Measurements from ENCODE around the gene ZNF718. TPM values are rescaled to one million over a fixed set of nuclear protein-coding genes. Genes with fewer than 3 reads are reported as not detected.
A peak's percentile ranks its signal among the peaks of the same experiment; 100 is the strongest.
"Not testable (repeated sequence)": the region's sequence is repeated elsewhere in the genome, so short reads cannot be mapped to it uniquely, and the experiment has no call there.

Gene ZNF718
- total RNA-seq, 4 donors from 2014 or later = 4.6 to 16.2 (median 5.7) TPM

DNA sequence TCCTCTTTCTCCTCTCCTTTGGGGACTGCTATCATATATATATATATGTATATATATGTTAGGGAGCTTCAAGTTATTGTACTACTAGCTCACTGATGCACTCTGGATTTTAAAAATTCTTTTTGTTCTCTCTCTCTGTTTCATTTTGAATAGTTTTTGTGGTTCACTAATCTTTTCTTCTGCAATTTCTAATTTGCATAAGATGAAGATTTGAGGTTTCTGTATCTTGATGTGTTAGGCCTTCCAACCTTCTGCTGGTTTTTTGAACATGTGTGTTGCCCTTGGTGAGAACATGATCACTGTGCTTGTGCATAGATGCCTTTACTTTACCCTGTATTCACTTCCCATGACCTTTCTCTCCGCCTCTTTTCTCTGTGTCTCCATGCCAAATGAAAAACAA, 7.8 kb upstream of the ZNF718 start:
- H3K9me3 ChIP-seq = no peaks in the 10 kb centered on the region
- H3K4me3 ChIP-seq = no peak overlapping the region
- no peak for DNase-seq (ENCODE audit: extremely low spot score)
- H3K27me3 ChIP-seq = peaks cover 0 to 12% (median 0%) of the 10 kb centered on the region in 4 donors
- intact Hi-C loops (cut with DNase I) = no loop called here
- no peak for TF ChIP-seq EP300 (IDR thresholded peaks at IDR 0.05)
- TF ChIP-seq POLR2A (IDR thresholded peaks at IDR 0.05; ENCODE audit: low read depth) = no peak
- TF ChIP-seq, protein P1, sequence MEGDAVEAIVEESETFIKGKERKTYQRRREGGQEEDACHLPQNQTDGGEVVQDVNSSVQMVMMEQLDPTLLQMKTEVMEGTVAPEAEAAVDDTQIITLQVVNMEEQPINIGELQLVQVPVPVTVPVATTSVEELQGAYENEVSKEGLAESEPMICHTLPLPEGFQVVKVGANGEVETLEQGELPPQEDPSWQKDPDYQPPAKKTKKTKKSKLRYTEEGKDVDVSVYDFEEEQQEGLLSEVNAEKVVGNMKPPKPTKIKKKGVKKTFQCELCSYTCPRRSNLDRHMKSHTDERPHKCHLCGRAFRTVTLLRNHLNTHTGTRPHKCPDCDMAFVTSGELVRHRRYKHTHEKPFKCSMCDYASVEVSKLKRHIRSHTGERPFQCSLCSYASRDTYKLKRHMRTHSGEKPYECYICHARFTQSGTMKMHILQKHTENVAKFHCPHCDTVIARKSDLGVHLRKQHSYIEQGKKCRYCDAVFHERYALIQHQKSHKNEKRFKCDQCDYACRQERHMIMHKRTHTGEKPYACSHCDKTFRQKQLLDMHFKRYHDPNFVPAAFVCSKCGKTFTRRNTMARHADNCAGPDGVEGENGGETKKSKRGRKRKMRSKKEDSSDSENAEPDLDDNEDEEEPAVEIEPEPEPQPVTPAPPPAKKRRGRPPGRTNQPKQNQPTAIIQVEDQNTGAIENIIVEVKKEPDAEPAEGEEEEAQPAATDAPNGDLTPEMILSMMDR (IDR thresholded peaks at IDR 0.05) = no peak
- no peak for TF ChIP-seq POLR2AphosphoS5 (IDR thresholded peaks at IDR 0.05)
- no peaks in the 10 kb centered on the region for H3K36me3 ChIP-seq
- 91% methylated on average over 1 of the region's 1 CpG for WGBS
- no peaks in the 10 kb centered on the region for H3K4me1 ChIP-seq
- no peak overlapping the region for H3K27ac ChIP-seq (replicated peaks in 1 of 4)

DNA sequence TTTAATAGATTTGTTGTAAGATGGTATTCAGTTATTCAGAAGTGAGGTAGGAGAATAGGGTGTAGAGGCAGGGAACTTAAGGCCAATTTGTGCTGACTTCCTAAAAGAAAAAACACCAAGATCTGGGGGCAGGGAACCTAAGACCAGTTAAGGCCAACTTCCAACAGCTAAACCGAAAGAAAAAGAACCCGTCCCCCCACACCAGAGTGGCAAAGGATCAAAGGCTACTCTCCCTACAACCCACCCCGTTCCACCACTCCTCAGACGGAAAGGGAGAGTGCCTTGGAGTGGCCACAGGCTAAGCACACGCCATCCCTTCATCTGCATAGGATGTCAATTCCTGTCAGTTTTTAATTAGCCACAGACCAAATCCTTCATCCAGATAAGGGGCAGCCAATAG, 3.7 kb upstream of the ZNF718 start:
- 70% methylated on average over 5 of the region's 5 CpGs for WGBS
- DNase-seq (ENCODE audit: extremely low spot score) = no peak
- peaks cover 6 to 12% (median 9%) of the 10 kb centered on the region in 4 donors for H3K4me1 ChIP-seq
- intact Hi-C loops (cut with DNase I) = no loop called here
- no peak for TF ChIP-seq EP300 (IDR thresholded peaks at IDR 0.05)
- no peak for TF ChIP-seq POLR2A (IDR thresholded peaks at IDR 0.05; ENCODE audit: low read depth)
- TF ChIP-seq POLR2AphosphoS5 (IDR thresholded peaks at IDR 0.05) = no peak
- TF ChIP-seq, protein P1 (IDR thresholded peaks at IDR 0.05) = no peak
- no peak overlapping the region for H3K27ac ChIP-seq (replicated peaks in 1 of 4)
- H3K4me3 ChIP-seq = no peak overlapping the region
- no peaks in the 10 kb centered on the region for H3K27me3 ChIP-seq
- H3K36me3 ChIP-seq = no peaks in the 10 kb centered on the region
- H3K9me3 ChIP-seq = peaks cover 0 to 4% (median 0%) of the 10 kb centered on the region in 4 donors

DNA sequence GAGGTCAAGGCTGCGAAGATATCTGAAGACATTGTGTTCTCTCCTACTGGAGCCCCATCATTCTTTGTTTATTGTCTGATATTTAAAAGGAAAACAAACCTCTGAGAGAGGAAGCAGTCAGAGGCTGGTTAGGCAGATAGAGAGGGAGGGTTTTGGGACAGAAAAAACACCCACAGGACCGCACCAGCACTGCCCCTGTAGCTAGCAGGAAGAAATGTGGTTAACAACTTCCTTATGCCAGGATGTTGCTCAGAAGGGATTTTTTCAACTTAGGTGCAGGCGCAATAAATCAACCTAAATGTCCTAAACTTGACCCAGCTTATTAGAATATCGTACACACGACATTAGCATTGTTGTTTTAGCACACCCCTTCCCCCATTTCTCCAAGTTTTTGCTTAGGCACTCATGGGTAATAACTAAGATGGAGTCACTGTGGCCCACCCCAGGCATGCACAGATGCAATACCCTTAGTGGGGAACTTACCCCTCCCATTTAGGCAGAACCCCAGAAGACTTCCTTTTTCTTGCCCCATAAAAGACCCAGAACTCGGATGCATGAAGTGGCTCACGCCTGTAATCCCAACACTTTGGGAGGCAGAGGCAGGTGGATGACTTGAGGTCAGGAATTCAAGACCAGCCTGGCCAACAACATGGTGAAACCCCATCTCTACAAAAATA, 2.8 kb upstream of the ZNF718 start:
- TF ChIP-seq EP300 (IDR thresholded peaks at IDR 0.05) (no peak), POLR2A (IDR thresholded peaks at IDR 0.05; ENCODE audit: low read depth) (no peak), POLR2AphosphoS5 (IDR thresholded peaks at IDR 0.05) (no peak)
- TF ChIP-seq, protein P1 (IDR thresholded peaks at IDR 0.05) = no peak
- intact Hi-C loops (cut with DNase I) = no loop called here
- 69% methylated on average over 7 of the region's 7 CpGs for WGBS

DNA sequence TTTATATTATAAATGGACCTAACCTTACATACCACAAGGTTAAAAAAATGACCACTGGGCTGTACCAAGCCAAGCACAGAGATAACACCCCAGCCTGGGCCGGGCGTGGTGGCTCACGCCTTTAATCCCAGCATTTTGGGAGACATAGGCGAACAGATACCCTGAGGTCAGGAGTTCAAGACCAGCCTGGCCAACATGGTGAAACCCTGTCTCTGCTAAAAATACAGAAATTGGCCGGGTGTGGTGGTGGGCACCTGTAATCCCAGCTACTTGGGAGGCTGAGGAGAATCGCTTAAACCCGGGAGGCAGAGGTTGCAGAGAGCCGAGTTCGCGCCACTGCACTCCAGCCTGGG, 403 bp upstream of the ZNF718 start:
- WGBS = 50% methylated on average over 8 of the region's 10 CpGs
- H3K9me3 ChIP-seq; intact Hi-C loops (cut with DNase I); DNase-seq (ENCODE audit: extremely low spot score); H3K27me3 ChIP-seq: not testable (repeated sequence)
- Histone ChIP-seq H3K36me3 (peaks cover 0 to 23% (median 20%) of the 10 kb centered on the region in 4 donors), H3K4me3 (peak overlapping the region; percentile 72 to 99 (median 85)), H3K4me1 (peaks cover 15 to 22% (median 20%) of the 10 kb centered on the region in 4 donors), H3K27ac (replicated peaks in 1 of 4) (peak overlapping the region; percentile 86 to 96 (median 91))

More for the DNA sequence above, 2.8 kb upstream of the ZNF718 start:
- H3K9me3 ChIP-seq = peaks cover 0 to 4% (median 0%) of the 10 kb centered on the region in 4 donors
- H3K27me3 ChIP-seq = no peaks in the 10 kb centered on the region
- DNase-seq (ENCODE audit: extremely low spot score) = no peak
- peaks cover 15 to 21% (median 18%) of the 10 kb centered on the region in 4 donors for H3K4me1 ChIP-seq
- peaks cover 0 to 1% (median 0%) of the 10 kb centered on the region in 4 donors for H3K36me3 ChIP-seq
- H3K27ac ChIP-seq (replicated peaks in 1 of 4) = no peak overlapping the region
- no peak overlapping the region for H3K4me3 ChIP-seq

DNA sequence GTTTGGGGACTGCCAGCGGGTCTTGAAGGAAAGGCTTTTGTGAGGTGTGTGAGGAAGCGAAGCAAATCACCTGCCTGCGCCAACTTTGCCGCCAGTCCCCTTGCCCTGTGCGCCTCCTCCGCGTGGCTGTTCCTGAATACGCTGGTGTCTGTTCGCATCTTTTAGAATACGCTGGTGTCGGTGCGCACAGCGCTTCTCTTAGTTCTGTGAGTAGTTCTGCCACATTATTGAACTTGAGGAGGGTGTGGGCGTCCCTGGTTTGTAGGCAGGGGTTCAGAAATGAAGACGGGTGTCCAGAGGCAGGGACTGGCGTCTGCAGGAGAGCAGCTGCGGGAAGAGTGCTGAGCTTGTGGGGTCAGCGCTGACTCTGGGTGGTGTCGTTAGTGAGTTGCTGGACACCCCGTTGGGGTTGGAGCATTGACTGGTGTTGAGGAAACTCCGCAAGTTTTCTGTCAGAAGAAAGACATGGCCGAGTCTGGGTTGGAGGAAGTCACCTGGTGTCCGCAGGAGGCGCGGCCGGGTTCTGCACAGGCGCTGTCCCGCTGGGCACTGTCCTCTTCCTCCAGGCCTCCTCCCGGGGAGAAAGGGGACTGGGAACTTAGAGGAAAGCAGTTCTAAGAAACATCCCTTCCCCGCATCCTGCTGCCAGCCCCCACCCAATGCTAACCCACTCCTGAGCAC, 930 bp downstream of the ZNF718 start:
- TF ChIP-seq POLR2AphosphoS5 (IDR thresholded peaks at IDR 0.05) (no peak), EP300 (IDR thresholded peaks at IDR 0.05) (no peak), POLR2A (IDR thresholded peaks at IDR 0.05; ENCODE audit: low read depth) (no peak)
- TF ChIP-seq, protein P1 (IDR thresholded peaks at IDR 0.05) = no peak
- Histone ChIP-seq H3K36me3 (peaks cover 0 to 25% (median 21%) of the 10 kb centered on the region in 4 donors), H3K27ac (replicated peaks in 1 of 4) (peak overlapping the region; percentile 86 to 96 (median 91)), H3K4me1 (peaks cover 15 to 22% (median 20%) of the 10 kb centered on the region in 4 donors), H3K4me3 (peak overlapping the region; percentile 72 to 99 (median 85)), H3K27me3 (no peaks in the 10 kb centered on the region), H3K9me3 (peaks cover 0 to 4% (median 0%) of the 10 kb centered on the region in 4 donors)
- 3% methylated on average over 20 of the region's 30 CpGs for WGBS
- intact Hi-C loops (cut with DNase I) = no loop called here
- no peak for DNase-seq (ENCODE audit: extremely low spot score)
